A204.1 (cell line): ENCODE measurements around the gene MYH14.
"Not testable (repeated sequence)": the region's sequence is repeated elsewhere in the genome, so short reads cannot be mapped to it uniquely, and the experiment has no call there.

Source experiments
- FAIRE-seq: peaks from 2 replicates; lab custom pipeline; 2012; peaks lifted over from hg19 to GRCh38; lab: Jason Lieb, UNC

MYH14 gene

GRCh38 chr19:50333737-50334617 lies 130.6 kb downstream of the MYH14 start:
- no peak for FAIRE-seq

- no peak for FAIRE-seq
These were observed 131.5 kb downstream of the MYH14 start for GRCh38 chr19:50334741-50335421.

GRCh38 chr19:50337031-50337430 lies 133.6 kb downstream of the MYH14 start:
- not testable (repeated sequence) for FAIRE-seq

- no peak for FAIRE-seq
These were observed 136.9 kb downstream of the MYH14 start for GRCh38 chr19:50340331-50340730.

- no peak for FAIRE-seq
These were observed 137.7 kb downstream of the MYH14 start for GRCh38 chr19:50341091-50341564.

GRCh38 chr19:50344661-50345318 lies 141.4 kb downstream of the MYH14 start:
- no peak for FAIRE-seq

- FAIRE-seq, result not testable (repeated sequence)
These were observed 143.7 kb downstream of the MYH14 start for GRCh38 chr19:50347089-50347581.

GRCh38 chr19:50349277-50350057 lies 146.0 kb downstream of the MYH14 start:
- FAIRE-seq, result no peak

GRCh38 chr19:50352242-50352641 lies 148.8 kb downstream of the MYH14 start:
- FAIRE-seq, result no peak

GRCh38 chr19:50353487-50353880 lies 150.1 kb downstream of the MYH14 start:
- not testable (repeated sequence) for FAIRE-seq

- FAIRE-seq, result no peak
These were observed 153.3 kb downstream of the MYH14 start for GRCh38 chr19:50356691-50357177.

GRCh38 chr19:50357178-50358100 lies 154.0 kb downstream of the MYH14 start:
- FAIRE-seq, result no peak

- FAIRE-seq, result no peak
These were observed 155.3 kb downstream of the MYH14 start for GRCh38 chr19:50358483-50359327.

GRCh38 chr19:50359328-50359818 lies 156.0 kb downstream of the MYH14 start:
- FAIRE-seq, result no peak
